T-cell (primary cell): ENCODE data around the gene SIPA1L3. TPM values are rescaled to one million over a fixed set of nuclear protein-coding genes. Genes with fewer than 3 reads are reported as not detected.

Experiments
- ATAC-seq, 4 experiments: fragments of 200-7000 bp in 3 of 4; fragments of 150-1000 bp in 1 of 4; cut with Tn5 transposase; replicated peaks in 1 of 4; 1 replicate in 3 of 4; 2 replicates in 1 of 4; pipeline ENCODE4 v1.10.0; 2021; ENCODE audit warnings: moderate library complexity in 3 of 4, mild to moderate bottlenecking in 2 of 4, moderate number of reproducible peaks in 1 of 4
- CTCF ChIA-PET, 2 donors: fragments of 300-600 bp; sonication (Branson Sonifier 250); formaldehyde crosslinking; loops; one replicate each; lab custom pipeline; 2022; ENCODE audit warnings: antibody characterized with exemption in 2 of 2; lab: Charles Lee
- POLR2A ChIA-PET, 2 donors: fragments of 300-600 bp; sonication (Branson Sonifier 250); formaldehyde crosslinking; loops; one replicate each; lab custom pipeline; 2022; ENCODE audit warnings: antibody characterized with exemption in 2 of 2; lab: Charles Lee
- DNase-seq, 35 experiments: peaks; one replicate each; pipeline versions ENCODE4 v3.0.0 to v3.0.0-alpha.2; 2013 to 2023
- H3K27ac ChIP-seq: one replicate; pipeline ENCODE4 v1.5.1; 2013; ENCODE audit warnings: low read length
- H3K27me3 ChIP-seq, 2 experiments: replicated peaks in 1 of 2; 1 replicate in 1 of 2; 2 replicates in 1 of 2; pipeline versions ENCODE4 v1.6.1 to v1.7.0; 2013; ENCODE audit warnings: low read length in 1 of 2, mixed read lengths in 1 of 2; ENCODE audit not compliant: control insufficient read depth in 2 of 2, insufficient read depth in 2 of 2; ENCODE audit errors: extremely low read depth in 1 of 2
- H3K36me3 ChIP-seq, 2 donors: 1 replicate in 1 of 2; 2 replicates in 1 of 2; pipeline versions ENCODE4 v1.6.1 to v1.7.0; 2013; ENCODE audit warnings: low read length in 1 of 2; ENCODE audit not compliant: control insufficient read depth in 2 of 2, insufficient read depth in 1 of 2; ENCODE audit errors: extremely low read depth in 1 of 2
- H3K4me1 ChIP-seq, 2 experiments: 1 replicate in 1 of 2; 2 replicates in 1 of 2; pipeline versions ENCODE4 v1.6.1 to v1.7.0; 2013; ENCODE audit warnings: low read length in 2 of 2, mixed read lengths in 1 of 2; ENCODE audit not compliant: insufficient read depth in 2 of 2, control insufficient read depth in 1 of 2; ENCODE audit errors: extremely low read depth in 1 of 2
- H3K4me3 ChIP-seq, 2 donors: 1 replicate in 1 of 2; 2 replicates in 1 of 2; pipeline versions ENCODE4 v1.5.1 to v1.7.0; 2013; ENCODE audit warnings: mild to moderate bottlenecking in 2 of 2, low read length in 1 of 2, moderate library complexity in 1 of 2; ENCODE audit not compliant: control insufficient read depth in 1 of 2; ENCODE audit errors: extremely low read depth in 1 of 2
- H3K9me3 ChIP-seq: 2 replicates; pipeline ENCODE4 v1.7.0; 2013
- H3K27ac Mint-ChIP-seq, 2 donors: one replicate each; pipeline ENCODE4 v1.8.0; 2020 to 2021; ENCODE audit warnings: mild to moderate bottlenecking in 2 of 2, mixed read lengths in 2 of 2
- H3K27me3 Mint-ChIP-seq, 2 donors: one replicate each; pipeline ENCODE4 v1.8.0; 2021 to 2022; ENCODE audit warnings: mixed read lengths in 2 of 2
- H3K36me3 Mint-ChIP-seq: one replicate; pipeline ENCODE4 v1.8.0; 2021; ENCODE audit warnings: mixed read lengths
- H3K4me1 Mint-ChIP-seq, 3 donors: one replicate each; pipeline ENCODE4 v1.8.0; 2020 to 2022; ENCODE audit warnings: mixed read lengths in 3 of 3, mild to moderate bottlenecking in 1 of 3
- H3K4me3 Mint-ChIP-seq, 3 donors: one replicate each; pipeline ENCODE4 v1.8.0; 2020 to 2022; ENCODE audit warnings: mild to moderate bottlenecking in 3 of 3, mixed read lengths in 3 of 3, moderate library complexity in 3 of 3
- H3K9me3 Mint-ChIP-seq, 3 donors: one replicate each; pipeline ENCODE4 v1.8.0; 2020 to 2022; ENCODE audit warnings: mixed read lengths in 3 of 3
- WGBS: methylation state at CpG from one replicate; pipeline ENCODE4 v1.1.5; 2013; ENCODE audit warnings: missing lambda C conversion rate; ENCODE audit not compliant: insufficient coverage; 5-methylcytosine and 5-hydroxymethylcytosine counted together
- total RNA-seq, 35 experiments: library from RNA in 6 of 35; stranded (reverse) in 6 of 35; fragments of 120-200 nt in 1 of 35; gene quantifications; one replicate each; pipeline versions ENCODE4 v1.2.1 to v1.2.4 and lab custom pipeline; 2013 to 2026

SIPA1L3 gene
- total RNA-seq, 5 donors from 2014 or later (not counting 1 experiment from before 2014, with no cell fraction given) = 26.2 to 40.6 (median 35.5) TPM

- Histone ChIP-seq H3K4me1 (peaks cover 0 to 4% of the 10 kb centered on the region in 2 experiments), H3K36me3 (no peaks in the 10 kb centered on the region)
- H3K27ac Mint-ChIP-seq = peak overlapping the region in 1 of 2 donors; percentile 29
These were observed 104.4 kb downstream of the SIPA1L3 start for GRCh38 chr19:38011426-38011825.

GRCh38 chr19:38012290-38012689, 105.3 kb downstream of the SIPA1L3 start:
- Histone ChIP-seq H3K27me3 (no peaks in the 10 kb centered on the region), H3K9me3 (no peaks in the 10 kb centered on the region), H3K4me1 (peaks cover 0 to 4% of the 10 kb centered on the region in 2 experiments), H3K36me3 (no peaks in the 10 kb centered on the region), H3K27ac (no peak overlapping the region), H3K4me3 (no peak overlapping the region)
- no peak for ATAC-seq
- H3K36me3 Mint-ChIP-seq = peaks cover 30% of the 10 kb centered on the region
- CTCF ChIA-PET = no interaction called here
- no peak for DNase-seq
- POLR2A ChIA-PET = no interaction called here
- 43% methylated on average over 2 of the region's 5 CpGs for WGBS
- no peak overlapping the region for H3K27ac Mint-ChIP-seq
- H3K4me3 Mint-ChIP-seq = no peak overlapping the region
- H3K4me1 Mint-ChIP-seq = peaks cover 0 to 10% (median 7%) of the 10 kb centered on the region in 3 donors
- no peaks in the 10 kb centered on the region for H3K27me3 Mint-ChIP-seq
- H3K9me3 Mint-ChIP-seq = no peaks in the 10 kb centered on the region

More at GRCh38 chr19:38011426-38011825, 104.4 kb downstream of the SIPA1L3 start:
- DNase-seq (no peak), ATAC-seq (no peak)
- H3K9me3 Mint-ChIP-seq = no peaks in the 10 kb centered on the region
- no peak overlapping the region for H3K27ac ChIP-seq
- peaks cover 0 to 15% (median 7%) of the 10 kb centered on the region in 3 donors for H3K4me1 Mint-ChIP-seq
- H3K36me3 Mint-ChIP-seq = peaks cover 27% of the 10 kb centered on the region
- H3K9me3 ChIP-seq = no peaks in the 10 kb centered on the region
- 100% methylated on average over 3 of the region's 3 CpGs for WGBS
- ChIA-PET POLR2A (no interaction called here), CTCF (no interaction called here)
- H3K27me3 ChIP-seq = no peaks in the 10 kb centered on the region
- no peaks in the 10 kb centered on the region for H3K27me3 Mint-ChIP-seq
- H3K4me3 Mint-ChIP-seq = no peak overlapping the region
- no peak overlapping the region for H3K4me3 ChIP-seq

GRCh38 chr19:38012944-38013343, 105.9 kb downstream of the SIPA1L3 start:
- Histone ChIP-seq H3K27ac (no peak overlapping the region), H3K4me1 (peaks cover 0 to 4% of the 10 kb centered on the region in 2 experiments), H3K27me3 (no peaks in the 10 kb centered on the region), H3K9me3 (no peaks in the 10 kb centered on the region), H3K36me3 (no peaks in the 10 kb centered on the region), H3K4me3 (no peak overlapping the region)
- ChIA-PET CTCF (no interaction called here), POLR2A (interaction anchor here in 1 of 2 donors (0.5 kb wide), 1 partner anchor 37 kb away, joined by 3 read pairs; no protein-coding TSS in a partner anchor)
- ATAC-seq (no peak), DNase-seq (no peak)
- peaks cover 0 to 10% (median 7%) of the 10 kb centered on the region in 3 donors for H3K4me1 Mint-ChIP-seq
- 97% methylated on average over 5 of the region's 5 CpGs for WGBS
- H3K27ac Mint-ChIP-seq = no peak overlapping the region
- H3K9me3 Mint-ChIP-seq = no peaks in the 10 kb centered on the region
- peaks cover 26% of the 10 kb centered on the region for H3K36me3 Mint-ChIP-seq
- H3K27me3 Mint-ChIP-seq = no peaks in the 10 kb centered on the region
- no peak overlapping the region for H3K4me3 Mint-ChIP-seq

- no peaks in the 10 kb centered on the region for H3K9me3 ChIP-seq
- no peaks in the 10 kb centered on the region for H3K27me3 ChIP-seq
- Mint-ChIP-seq H3K36me3 (peaks cover 30% of the 10 kb centered on the region), H3K27me3 (no peaks in the 10 kb centered on the region), H3K27ac (no peak overlapping the region), H3K4me3 (no peak overlapping the region), H3K9me3 (no peaks in the 10 kb centered on the region), H3K4me1 (peaks cover 5 to 10% (median 8%) of the 10 kb centered on the region in 3 donors)
- no peak for ATAC-seq
- H3K4me1 ChIP-seq = peaks cover 0 to 4% of the 10 kb centered on the region in 2 experiments
- H3K36me3 ChIP-seq = no peaks in the 10 kb centered on the region
- no peak overlapping the region for H3K4me3 ChIP-seq
- no peak for DNase-seq
- CTCF ChIA-PET = interaction anchor here in 1 of 2 donors (0.7 kb wide), 1 partner anchor 30 kb away, joined by 12 read pairs; no protein-coding TSS in a partner anchor
- POLR2A ChIA-PET = no interaction called here
- H3K27ac ChIP-seq = no peak overlapping the region
- WGBS = 93% methylated on average over 8 of the region's 11 CpGs
These were observed 107.0 kb downstream of the SIPA1L3 start for GRCh38 chr19:38013913-38014580.

GRCh38 chr19:38015216-38015615, 108.2 kb downstream of the SIPA1L3 start:
- no peaks in the 10 kb centered on the region for H3K9me3 ChIP-seq
- no peaks in the 10 kb centered on the region for H3K4me1 ChIP-seq
- peaks cover 2 to 6% (median 6%) of the 10 kb centered on the region in 3 donors for H3K4me1 Mint-ChIP-seq
- H3K27ac ChIP-seq = no peak overlapping the region
- ATAC-seq (no peak), DNase-seq (no peak)
- peaks cover 21% of the 10 kb centered on the region for H3K36me3 Mint-ChIP-seq
- H3K9me3 Mint-ChIP-seq = no peaks in the 10 kb centered on the region
- ChIA-PET POLR2A (no interaction called here), CTCF (interaction anchor here in 1 of 2 donors (0.6 kb wide), 1 partner anchor 65 kb away, joined by 8 read pairs; no protein-coding TSS in a partner anchor)
- WGBS = 100% methylated on average over 2 of the region's 6 CpGs
- no peak overlapping the region for H3K4me3 ChIP-seq
- H3K27me3 Mint-ChIP-seq = no peaks in the 10 kb centered on the region
- no peak overlapping the region for H3K27ac Mint-ChIP-seq
- H3K27me3 ChIP-seq = no peaks in the 10 kb centered on the region
- no peaks in the 10 kb centered on the region for H3K36me3 ChIP-seq
- H3K4me3 Mint-ChIP-seq = no peak overlapping the region

- no peaks in the 10 kb centered on the region for H3K36me3 ChIP-seq
- POLR2A ChIA-PET = no interaction called here
- ATAC-seq (no peak), DNase-seq (no peak)
- peaks cover 21% of the 10 kb centered on the region for H3K36me3 Mint-ChIP-seq
- no peak overlapping the region for H3K4me3 Mint-ChIP-seq
- H3K27me3 Mint-ChIP-seq = no peaks in the 10 kb centered on the region
- H3K9me3 Mint-ChIP-seq = no peaks in the 10 kb centered on the region
- H3K27me3 ChIP-seq = no peaks in the 10 kb centered on the region
- H3K27ac ChIP-seq = no peak overlapping the region
- H3K4me3 ChIP-seq = no peak overlapping the region
- WGBS = 91% methylated on average over 4 of the region's 7 CpGs
- CTCF ChIA-PET = interaction anchor here in 1 of 2 donors (0.6 kb wide), 1 partner anchor 66 kb away, joined by 8 read pairs; no protein-coding TSS in a partner anchor
- no peak overlapping the region for H3K27ac Mint-ChIP-seq
- no peaks in the 10 kb centered on the region for H3K4me1 ChIP-seq
- peaks cover 2 to 9% (median 8%) of the 10 kb centered on the region in 3 donors for H3K4me1 Mint-ChIP-seq
- no peaks in the 10 kb centered on the region for H3K9me3 ChIP-seq
These were observed 108.8 kb downstream of the SIPA1L3 start for GRCh38 chr19:38015761-38016160.
